Activated T-cell treated with anti-CD3 and anti-CD28 coated beads, Interleukin-2, amount 50 U/mL, for 1 hour (primary cell): ENCODE measurements around the gene MARCOL.

Source experiments
- DNase-seq: peaks from one replicate; pipeline ENCODE4 v3.0.0-alpha.2; 2020

The MARCOL gene, protein sequence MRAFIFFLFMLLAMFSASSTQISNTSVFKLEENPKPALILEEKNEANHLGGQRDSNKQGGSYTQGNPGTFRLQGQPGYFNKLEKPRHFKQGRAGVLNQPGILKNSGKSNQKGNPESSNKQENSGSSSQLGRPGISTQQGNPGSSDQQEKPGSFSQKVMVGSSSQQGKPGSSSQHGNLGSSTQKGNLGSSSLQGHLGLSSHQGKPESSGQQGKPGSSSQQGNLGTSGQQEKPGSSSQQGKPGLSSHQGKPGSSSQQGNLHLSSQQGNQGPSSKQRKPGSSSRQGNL

DNA sequence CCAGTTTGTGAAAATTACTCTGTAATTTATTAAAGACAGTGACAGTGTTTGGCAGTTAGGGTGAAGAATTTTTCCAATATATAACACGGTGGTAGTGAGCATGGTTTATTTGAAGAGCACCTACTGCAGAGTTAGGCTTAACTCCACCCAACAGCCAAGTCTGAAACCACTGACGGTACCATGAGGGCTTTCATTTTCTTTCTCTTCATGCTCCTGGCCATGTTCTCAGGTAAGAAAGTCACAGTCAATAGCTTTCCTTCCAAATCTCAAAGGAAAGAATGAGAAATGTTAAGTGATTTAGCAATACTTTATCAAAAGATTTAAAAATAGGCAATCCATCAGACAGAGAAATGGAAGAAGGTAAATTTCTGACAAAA lies at the start of gene MARCOL:
MARCOL (plus strand) TSS at position 108 of the 377 bp plus-strand sequence; CDS start at position 181, 73 bp downstream.
- DNase-seq: no peak

GRCh38 chr5:148191010-148191409 lies 47.3 kb upstream of the MARCOL start:
- DNase-seq: no peak

DNA sequence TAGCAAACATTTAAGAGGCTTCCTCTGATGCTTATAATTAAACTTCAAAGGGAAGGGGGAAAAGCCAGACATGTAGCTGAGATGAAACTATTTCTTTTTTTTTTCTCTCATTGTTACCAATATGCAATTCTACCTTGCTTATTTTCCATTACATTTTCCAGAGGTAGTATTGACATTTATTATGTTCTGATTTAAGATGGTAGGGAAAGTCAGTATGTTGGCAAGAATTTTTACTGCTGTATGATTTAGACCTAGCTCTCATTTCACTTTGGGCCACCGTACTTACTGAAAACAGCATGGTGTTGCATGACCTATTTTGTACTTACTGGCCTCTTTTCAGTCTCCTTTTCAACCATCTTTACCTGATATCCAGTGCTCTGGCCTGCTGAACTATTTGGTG lies 45.1 kb upstream of the MARCOL start:
- DNase-seq: no peak

- DNase-seq: no peak
Measured at GRCh38 chr5:148201151-148201550, 37.2 kb upstream of the MARCOL start.

GRCh38 chr5:148202531-148203203 lies 35.7 kb upstream of the MARCOL start, which contains the start of gene SPINK6:
TSS of gene SPINK6 (plus strand) at chr5:148203042. CDS start at chr5:148203097, 55 bp downstream.
- DNase-seq: no peak

- no peak for DNase-seq
Measured at GRCh38 chr5:148205044-148205806, 33.1 kb upstream of the MARCOL start.

- no peak for DNase-seq
Measured at GRCh38 chr5:148205865-148206264, 32.5 kb upstream of the MARCOL start.

GRCh38 chr5:148206620-148207019 lies 31.7 kb upstream of the MARCOL start:
- no peak for DNase-seq

GRCh38 chr5:148208226-148208625 lies 30.1 kb upstream of the MARCOL start:
- no peak for DNase-seq

DNA sequence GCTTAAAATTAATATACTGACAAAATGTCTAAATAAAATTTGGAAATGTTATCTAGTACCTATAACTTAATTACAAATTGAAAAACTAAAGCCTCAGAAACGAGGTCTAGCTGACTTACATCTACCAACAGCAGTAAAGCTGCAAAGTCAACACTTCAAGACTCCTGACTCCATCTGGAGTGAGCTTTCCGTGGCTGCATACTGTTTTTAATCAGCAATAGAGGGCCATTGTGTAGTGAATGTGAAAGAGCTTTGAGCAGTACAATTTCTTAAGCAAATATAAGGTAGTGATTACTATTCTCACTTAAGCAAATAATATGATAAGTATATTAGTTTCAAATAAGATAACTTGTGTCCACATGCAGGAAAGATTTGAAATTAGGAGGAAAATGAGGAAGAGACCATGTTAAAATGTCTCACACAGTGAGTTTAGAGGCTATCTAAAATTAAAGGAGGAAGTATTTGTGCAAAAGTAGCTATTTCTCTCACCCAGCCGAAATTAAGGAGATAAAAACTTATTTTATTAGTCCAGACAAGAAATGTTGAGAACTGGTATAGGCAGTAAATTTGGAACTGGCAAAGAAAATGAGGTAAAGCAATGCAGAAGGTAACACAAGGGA lies 29.1 kb upstream of the MARCOL start:
- no peak for DNase-seq

DNA sequence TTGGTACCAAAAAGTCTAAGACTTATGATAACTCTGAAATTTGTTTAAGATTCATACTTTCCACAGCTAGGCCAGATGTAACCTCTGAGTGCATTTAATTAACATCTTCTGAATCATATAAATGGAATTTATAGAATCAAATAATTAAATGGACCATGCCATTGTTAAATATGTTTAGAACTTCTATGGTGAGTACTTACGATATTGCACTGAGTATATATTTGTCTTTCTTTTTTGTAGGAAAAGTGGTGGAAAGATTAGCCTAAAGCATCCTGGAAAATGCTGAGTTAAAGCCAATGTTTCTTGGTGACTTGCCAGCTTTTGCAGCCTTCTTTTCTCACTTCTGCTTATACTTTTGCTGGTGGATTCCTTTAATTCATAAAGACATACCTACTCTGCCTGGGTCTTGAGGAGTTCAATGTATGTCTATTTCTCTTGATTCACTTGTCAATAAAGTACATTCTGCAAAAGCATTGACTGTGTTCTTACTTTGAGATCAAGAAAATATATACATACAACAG lies 23.6 kb upstream of the MARCOL start:
- DNase-seq: no peak

- DNase-seq: no peak
Measured at GRCh38 chr5:148221508-148221907, 16.8 kb upstream of the MARCOL start.

DNA sequence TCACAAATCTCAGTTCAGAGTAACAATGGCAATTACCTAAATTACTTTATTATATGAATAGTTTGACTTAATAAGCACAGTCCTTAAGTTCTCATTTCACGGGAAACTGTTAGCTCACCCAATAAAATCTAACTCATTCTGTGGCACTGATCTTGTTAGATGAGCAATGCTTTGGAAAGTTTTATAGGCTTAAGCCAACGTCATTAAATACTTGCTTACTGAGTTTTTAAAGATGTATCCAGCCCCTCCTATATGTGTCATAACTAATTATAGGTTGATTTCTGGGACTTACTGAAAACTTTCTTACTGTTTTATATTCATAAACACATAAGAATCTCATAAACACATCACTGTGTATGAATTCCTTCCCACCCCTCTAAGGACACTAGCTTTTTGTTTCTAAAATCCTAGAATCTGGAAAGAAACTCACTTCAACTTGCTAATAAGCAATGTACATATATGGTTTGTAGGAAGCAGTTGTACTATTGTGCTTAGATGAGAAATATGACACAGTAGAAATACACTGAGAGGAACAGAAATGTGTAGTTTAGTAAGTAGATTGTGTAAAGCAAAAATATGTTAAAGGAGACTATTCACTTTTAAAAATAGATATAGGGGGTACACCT lies 14.1 kb upstream of the MARCOL start:
- DNase-seq: no peak

DNA sequence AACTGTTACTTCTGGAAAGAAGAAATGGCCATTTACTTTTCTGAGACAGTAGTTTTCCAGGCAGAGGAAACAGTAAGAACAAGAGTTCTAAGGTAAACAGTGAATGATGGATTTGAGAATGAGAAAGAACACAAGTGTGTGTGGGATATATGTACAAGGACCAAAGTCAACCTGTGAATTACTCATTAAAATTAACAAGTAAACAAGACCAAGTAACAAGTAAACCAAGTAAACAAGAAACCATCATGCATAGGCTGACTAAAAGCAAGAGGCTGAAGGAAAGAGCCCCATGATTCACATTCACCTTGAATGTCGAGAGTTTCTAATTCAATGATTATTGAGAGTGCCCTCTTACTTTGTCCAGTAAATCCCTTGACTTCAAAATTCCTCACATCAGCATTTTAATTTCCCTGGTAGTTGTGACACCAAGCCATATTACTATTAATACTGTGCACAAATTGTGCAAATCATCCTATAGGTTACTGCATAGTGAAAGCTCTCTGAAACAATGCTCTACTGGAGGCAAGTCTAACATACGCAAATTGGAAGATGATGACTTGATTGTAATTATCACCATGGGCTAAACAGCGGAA lies 9.8 kb upstream of the MARCOL start:
- DNase-seq: no peak

DNA sequence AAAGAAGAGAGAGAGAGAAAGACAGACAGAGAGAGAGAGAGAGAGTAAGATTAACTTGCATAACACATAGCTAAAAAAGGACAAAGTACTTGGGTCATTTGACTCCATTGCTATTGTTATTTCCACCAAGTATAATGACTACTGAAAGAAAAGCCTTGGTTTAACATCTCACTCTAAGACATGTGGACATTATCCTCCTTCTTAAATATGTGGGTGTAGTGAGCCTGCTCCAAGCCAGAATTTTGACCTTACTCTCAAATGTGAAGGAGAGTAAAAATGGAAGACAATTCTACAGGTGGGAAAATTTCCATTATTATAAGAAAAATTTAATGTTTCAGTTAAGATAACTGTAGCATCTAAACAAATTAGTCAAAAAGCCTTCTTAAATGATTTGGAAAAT lies 8.5 kb upstream of the MARCOL start:
- DNase-seq: no peak

GRCh38 chr5:148230240-148230639 lies 8.1 kb upstream of the MARCOL start:
- DNase-seq: no peak

GRCh38 chr5:148237785-148238417 lies 424 bp upstream of the MARCOL start:
- no peak for DNase-seq

- DNase-seq: no peak
Measured at GRCh38 chr5:148248894-148249293, 10.6 kb downstream of the MARCOL start.

DNA sequence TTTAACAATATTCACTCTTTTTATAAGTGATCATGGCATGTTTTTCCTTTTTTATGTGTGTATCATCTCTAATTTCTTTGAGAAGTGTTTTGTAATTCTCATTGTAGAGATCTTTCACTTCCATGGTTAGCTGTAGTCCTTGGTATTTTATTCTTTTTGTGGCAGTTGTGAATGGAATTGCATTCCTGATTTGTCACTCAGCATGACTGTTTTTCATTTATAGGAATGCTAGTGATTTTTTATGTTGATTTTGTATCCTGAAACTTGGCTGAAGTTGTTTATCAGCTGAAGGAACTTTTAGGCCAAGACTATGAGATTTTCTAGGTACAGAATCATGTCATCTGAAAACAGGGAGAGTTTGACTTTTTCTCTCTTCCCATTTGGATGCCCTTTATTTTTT lies 17.1 kb downstream of the MARCOL start:
- no peak for DNase-seq

DNA sequence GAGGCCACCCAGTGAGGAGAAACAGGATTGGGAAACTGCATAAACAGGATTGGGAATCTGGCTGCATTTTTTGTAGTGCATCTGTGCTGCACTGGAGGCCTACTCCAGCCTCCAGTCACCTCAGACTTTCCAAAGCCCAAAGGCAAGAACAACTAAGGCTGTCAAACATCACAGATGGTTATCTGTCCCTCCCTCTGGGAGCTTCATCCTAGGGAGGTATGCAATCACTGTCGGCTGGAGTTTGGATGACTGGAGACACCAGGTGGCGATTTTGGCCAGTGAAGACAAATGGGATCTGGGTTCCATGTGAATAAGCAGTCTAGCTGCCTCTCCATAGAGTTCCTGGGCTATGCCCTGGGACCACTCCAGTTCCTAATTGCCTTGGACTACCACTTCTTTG lies 21.0 kb downstream of the MARCOL start:
- DNase-seq: no peak

DNA sequence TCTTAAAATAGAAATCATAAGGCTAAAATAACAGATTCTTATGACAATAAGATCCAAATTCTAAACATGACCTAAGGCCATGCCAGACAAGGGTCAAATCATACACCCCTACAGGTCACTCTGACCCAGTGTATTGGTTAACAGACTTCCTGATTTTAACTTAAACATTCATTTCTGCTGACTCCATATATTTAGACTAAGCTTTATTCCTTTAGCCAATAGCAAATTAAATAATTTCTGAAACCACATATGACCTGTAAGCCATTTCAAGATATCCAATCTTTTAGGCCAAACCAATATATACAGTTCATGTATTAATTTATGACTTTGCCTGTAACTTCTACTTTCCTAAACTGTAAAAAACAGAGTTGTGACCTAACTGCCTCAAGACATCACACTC lies 22.9 kb downstream of the MARCOL start:
- no peak for DNase-seq

- DNase-seq: no peak
Measured at GRCh38 chr5:148267962-148268361, 29.6 kb downstream of the MARCOL start.
